Germinal center (tissue), 1 donor: Measurements from ENCODE around the gene PLTP.
"Not testable (repeated sequence)": the region's sequence is repeated elsewhere in the genome, so short reads cannot be mapped to it uniquely, and the experiment has no call there.

ENCODE experiments used
- DNase-seq: peaks from one replicate; pipeline ENCODE4 v3.0.0; 2012; ENCODE audit warnings: mixed read lengths, low spot score

Gene PLTP

GRCh38 chr20:45944965-45945677, 33.2 kb upstream of the PLTP start:
- DNase-seq: no peak

GRCh38 chr20:45944151-45944964, 32.4 kb upstream of the PLTP start:
- DNase-seq: no peak

- no peak for DNase-seq
Observed at GRCh38 chr20:45943613-45944012, 31.7 kb upstream of the PLTP start.

GRCh38 chr20:45940469-45940868, 28.5 kb upstream of the PLTP start:
- no peak for DNase-seq

- DNase-seq: no peak
Observed at GRCh38 chr20:45940053-45940452, 28.1 kb upstream of the PLTP start.

- no peak for DNase-seq
Observed at GRCh38 chr20:45938727-45939438, 26.9 kb upstream of the PLTP start.

- DNase-seq: no peak
Observed at GRCh38 chr20:45937765-45938164, 25.8 kb upstream of the PLTP start.

- no peak for DNase-seq
Observed at GRCh38 chr20:45935416-45936046, 23.6 kb upstream of the PLTP start.

- DNase-seq: peak; percentile 99
Observed at GRCh38 chr20:45934586-45935415, 22.8 kb upstream of the PLTP start, which contains the start of gene PCIF1. Gene PCIF1 (plus strand): TSS chr20:45934683. CDS start chr20:45939000, 4,317 bp downstream.

GRCh38 chr20:45934046-45934585, 22.2 kb upstream of the PLTP start:
- DNase-seq: peak; percentile 57

- DNase-seq: peak; percentile 64
Observed at GRCh38 chr20:45933266-45934045, 21.5 kb upstream of the PLTP start.

GRCh38 chr20:45931680-45932079, 19.7 kb upstream of the PLTP start:
- DNase-seq: not testable (repeated sequence)

GRCh38 chr20:45927071-45927878, 15.3 kb upstream of the PLTP start:
- no peak for DNase-seq

GRCh38 chr20:45926731-45927070, 14.7 kb upstream of the PLTP start:
- no peak for DNase-seq

GRCh38 chr20:45925821-45926506, 14.0 kb upstream of the PLTP start:
- no peak for DNase-seq

- no peak for DNase-seq
Observed at GRCh38 chr20:45924391-45925261, 12.7 kb upstream of the PLTP start.

GRCh38 chr20:45921337-45922189, 9.6 kb upstream of the PLTP start:
- DNase-seq: no peak
